Neural progenitor cell (in vitro differentiated cells): ENCODE results near the gene KIF22. TPM values are rescaled to one million over a fixed set of nuclear protein-coding genes. Genes with fewer than 3 reads are reported as not detected.

Source experiments
- DNase-seq: peaks from one replicate; pipeline ENCODE4 v3.0.0-alpha.2; 2016; ENCODE audit warnings: low spot score
- H2AFZ ChIP-seq: fragments of 200-600 bp; sonication (generic); replicated peaks from 2 replicates; pipeline ENCODE4 v1.6.1; 2016; ENCODE audit warnings: antibody characterized with exemption
- H3F3A ChIP-seq: fragments of 200-600 bp; sonication (generic); 2 replicates; pipeline ENCODE4 v1.6.1; 2016; ENCODE audit warnings: antibody characterized with exemption, low read depth
- H3K27ac ChIP-seq: fragments of 200-600 bp; sonication (generic); 2 replicates; pipeline ENCODE4 v1.5.1; 2016; ENCODE audit warnings: mild to moderate bottlenecking
- H3K27me3 ChIP-seq: fragments of 200-600 bp; sonication (generic); 2 replicates; pipeline ENCODE4 v1.6.1; 2016; ENCODE audit warnings: mild to moderate bottlenecking, moderate library complexity
- H3K36me3 ChIP-seq: fragments of 200-600 bp; sonication (generic); 2 replicates; pipeline ENCODE4 v1.5.1; 2016
- H3K4me1 ChIP-seq: fragments of 200-600 bp; sonication (generic); 2 replicates; pipeline ENCODE4 v1.6.1; 2016; ENCODE audit warnings: mixed run types
- H3K4me2 ChIP-seq: fragments of 200-600 bp; sonication (generic); 2 replicates; pipeline ENCODE4 v1.6.1; 2016
- H3K4me3 ChIP-seq: fragments of 200-600 bp; sonication (generic); 2 replicates; pipeline ENCODE4 v1.5.1; 2016
- H3K79me2 ChIP-seq: fragments of 200-600 bp; sonication (generic); 2 replicates; pipeline ENCODE4 v1.6.1; 2016; ENCODE audit warnings: low read depth
- H3K9ac ChIP-seq: fragments of 200-600 bp; sonication (generic); 2 replicates; pipeline ENCODE4 v1.6.1; 2016
- H3K9me3 ChIP-seq: fragments of 200-600 bp; sonication (generic); 2 replicates; pipeline ENCODE4 v1.5.1; 2016; ENCODE audit warnings: low read depth
- H4K20me1 ChIP-seq: fragments of 200-600 bp; sonication (generic); 2 replicates; pipeline ENCODE4 v1.6.1; 2016; ENCODE audit warnings: low read depth
- H3K27ac Mint-ChIP-seq: 3 replicates; pipeline ENCODE4 v1.8.0; 2021; ENCODE audit warnings: mixed read lengths
- H3K27me3 Mint-ChIP-seq: 2 replicates; pipeline ENCODE4 v1.8.0; 2022; ENCODE audit warnings: low read depth, mild to moderate bottlenecking, inconsistent platforms, moderate library complexity, mixed read lengths; ENCODE audit not compliant: insufficient read depth
- H3K36me3 Mint-ChIP-seq: 3 replicates; pipeline ENCODE4 v1.8.0; 2021; ENCODE audit warnings: mixed read lengths
- H3K4me1 Mint-ChIP-seq: 3 replicates; pipeline ENCODE4 v1.8.0; 2021; ENCODE audit warnings: mixed read lengths
- H3K4me3 Mint-ChIP-seq: 3 replicates; pipeline ENCODE4 v1.8.0; 2021; ENCODE audit warnings: mild to moderate bottlenecking, moderate library complexity, mixed read lengths
- H3K9me3 Mint-ChIP-seq: 3 replicates; pipeline ENCODE4 v1.8.0; 2020; ENCODE audit warnings: mixed read lengths
- CTCF ChIP-seq: fragments of 200-600 bp; sonication (generic); IDR thresholded peaks from 2 replicates; pipeline ENCODE4 v1.5.1; 2017; ENCODE audit warnings: antibody characterized with exemption, mild to moderate bottlenecking
- EZH2 ChIP-seq: fragments of 200-600 bp; sonication (generic); IDR thresholded peaks from 2 replicates; pipeline ENCODE4 v1.6.1; 2017; ENCODE audit warnings: antibody characterized with exemption, mild to moderate bottlenecking, moderate library complexity
- EZH2phosphoT487 ChIP-seq: fragments of 200-600 bp; sonication (generic); IDR thresholded peaks from 2 replicates; pipeline ENCODE4 v1.6.1; 2017; ENCODE audit warnings: antibody characterized with exemption
- total RNA-seq: library from RNA; depleted of rRNA; stranded (reverse); fragments of >200 nt; gene quantifications from 2 replicates; pipeline ENCODE4 v1.2.3, GENCODE V29; 2015; ENCODE audit warnings: low replicate concordance

KIF22 gene
- total RNA-seq, 1 donor from 2014 or later: 173 TPM

GRCh38 chr16:29765167-29766032, 25.2 kb upstream of the KIF22 start:
- H3K27me3 ChIP-seq: no peaks in the 10 kb centered on the region
- no peak overlapping the region for H3K27ac ChIP-seq
- no peaks in the 10 kb centered on the region for H3K9me3 ChIP-seq
- H3K4me3 ChIP-seq: no peak overlapping the region
- no peak overlapping the region for H2AFZ ChIP-seq
- no peaks in the 10 kb centered on the region for H3K79me2 ChIP-seq
- no peak overlapping the region for H3K4me2 ChIP-seq
- Mint-ChIP-seq H3K4me1 (peaks cover 2% of the 10 kb centered on the region), H3K27ac (peak overlapping the region; percentile 22), H3K9me3 (no peaks in the 10 kb centered on the region), H3K36me3 (no peaks in the 10 kb centered on the region), H3K27me3 (peaks cover 4% of the 10 kb centered on the region), H3K4me3 (no peak overlapping the region)
- H3K36me3 ChIP-seq: no peaks in the 10 kb centered on the region
- H4K20me1 ChIP-seq: no peaks in the 10 kb centered on the region
- DNase-seq: no peak
- no peak overlapping the region for H3K9ac ChIP-seq
- no peaks in the 10 kb centered on the region for H3F3A ChIP-seq
- H3K4me1 ChIP-seq: no peaks in the 10 kb centered on the region
- TF ChIP-seq CTCF (no peak), EZH2phosphoT487 (no peak), EZH2 (no peak)

GRCh38 chr16:29766571-29766970, 24.0 kb upstream of the KIF22 start:
- Mint-ChIP-seq H3K4me3 (no peak overlapping the region), H3K9me3 (no peaks in the 10 kb centered on the region), H3K27ac (no peak overlapping the region), H3K36me3 (no peaks in the 10 kb centered on the region), H3K27me3 (peaks cover 6% of the 10 kb centered on the region), H3K4me1 (peaks cover 2% of the 10 kb centered on the region)
- no peak overlapping the region for H2AFZ ChIP-seq
- no peaks in the 10 kb centered on the region for H3K9me3 ChIP-seq
- no peaks in the 10 kb centered on the region for H3K79me2 ChIP-seq
- H3K4me1 ChIP-seq: no peaks in the 10 kb centered on the region
- H3K4me3 ChIP-seq: no peak overlapping the region
- no peak for DNase-seq
- no peaks in the 10 kb centered on the region for H3K27me3 ChIP-seq
- no peaks in the 10 kb centered on the region for H3K36me3 ChIP-seq
- no peak overlapping the region for H3K27ac ChIP-seq
- H3K9ac ChIP-seq: no peak overlapping the region
- H4K20me1 ChIP-seq: no peaks in the 10 kb centered on the region
- no peaks in the 10 kb centered on the region for H3F3A ChIP-seq
- no peak overlapping the region for H3K4me2 ChIP-seq
- TF ChIP-seq CTCF (no peak), EZH2 (no peak), EZH2phosphoT487 (no peak)

GRCh38 chr16:29767062-29767461, 23.5 kb upstream of the KIF22 start:
- H3K4me3 ChIP-seq: no peak overlapping the region
- no peaks in the 10 kb centered on the region for H4K20me1 ChIP-seq
- TF ChIP-seq EZH2phosphoT487 (no peak), CTCF (no peak), EZH2 (no peak)
- H3K27ac Mint-ChIP-seq: no peak overlapping the region
- no peaks in the 10 kb centered on the region for H3K79me2 ChIP-seq
- H3K36me3 ChIP-seq: no peaks in the 10 kb centered on the region
- no peaks in the 10 kb centered on the region for H3K9me3 ChIP-seq
- no peaks in the 10 kb centered on the region for H3K27me3 ChIP-seq
- H2AFZ ChIP-seq: no peak overlapping the region
- no peaks in the 10 kb centered on the region for H3K4me1 ChIP-seq
- H3K27me3 Mint-ChIP-seq: peaks cover 6% of the 10 kb centered on the region
- no peaks in the 10 kb centered on the region for H3K9me3 Mint-ChIP-seq
- H3K4me3 Mint-ChIP-seq: no peak overlapping the region
- no peaks in the 10 kb centered on the region for H3K4me1 Mint-ChIP-seq
- no peak overlapping the region for H3K4me2 ChIP-seq
- no peak overlapping the region for H3K9ac ChIP-seq
- no peaks in the 10 kb centered on the region for H3F3A ChIP-seq
- H3K27ac ChIP-seq: no peak overlapping the region
- DNase-seq: no peak
- no peaks in the 10 kb centered on the region for H3K36me3 Mint-ChIP-seq
